T-cell (primary cell): ENCODE measurements around the gene CEP55. TPM values are rescaled to one million over a fixed set of nuclear protein-coding genes. Genes with fewer than 3 reads are reported as not detected.

Experiments
- ATAC-seq, 4 experiments: fragments of 200-7000 bp in 3 of 4; fragments of 150-1000 bp in 1 of 4; cut with Tn5 transposase; replicated peaks in 1 of 4; 1 replicate in 3 of 4; 2 replicates in 1 of 4; pipeline ENCODE4 v1.10.0; 2021; ENCODE audit warnings: moderate library complexity in 3 of 4, mild to moderate bottlenecking in 2 of 4, moderate number of reproducible peaks in 1 of 4
- CTCF ChIA-PET, 2 donors: fragments of 300-600 bp; sonication (Branson Sonifier 250); formaldehyde crosslinking; loops; one replicate each; lab custom pipeline; 2022; ENCODE audit warnings: antibody characterized with exemption in 2 of 2; lab: Charles Lee
- POLR2A ChIA-PET, 2 donors: fragments of 300-600 bp; sonication (Branson Sonifier 250); formaldehyde crosslinking; loops; one replicate each; lab custom pipeline; 2022; ENCODE audit warnings: antibody characterized with exemption in 2 of 2; lab: Charles Lee
- DNase-seq, 35 experiments: peaks; one replicate each; pipeline versions ENCODE4 v3.0.0 to v3.0.0-alpha.2; 2013 to 2023
- H3K27ac ChIP-seq: one replicate; pipeline ENCODE4 v1.5.1; 2013; ENCODE audit warnings: low read length
- H3K27me3 ChIP-seq, 2 experiments: replicated peaks in 1 of 2; 1 replicate in 1 of 2; 2 replicates in 1 of 2; pipeline versions ENCODE4 v1.6.1 to v1.7.0; 2013; ENCODE audit warnings: low read length in 1 of 2, mixed read lengths in 1 of 2; ENCODE audit not compliant: control insufficient read depth in 2 of 2, insufficient read depth in 2 of 2; ENCODE audit errors: extremely low read depth in 1 of 2
- H3K36me3 ChIP-seq, 2 donors: 1 replicate in 1 of 2; 2 replicates in 1 of 2; pipeline versions ENCODE4 v1.6.1 to v1.7.0; 2013; ENCODE audit warnings: low read length in 1 of 2; ENCODE audit not compliant: control insufficient read depth in 2 of 2, insufficient read depth in 1 of 2; ENCODE audit errors: extremely low read depth in 1 of 2
- H3K4me1 ChIP-seq, 2 experiments: 1 replicate in 1 of 2; 2 replicates in 1 of 2; pipeline versions ENCODE4 v1.6.1 to v1.7.0; 2013; ENCODE audit warnings: low read length in 2 of 2, mixed read lengths in 1 of 2; ENCODE audit not compliant: insufficient read depth in 2 of 2, control insufficient read depth in 1 of 2; ENCODE audit errors: extremely low read depth in 1 of 2
- H3K4me3 ChIP-seq, 2 donors: 1 replicate in 1 of 2; 2 replicates in 1 of 2; pipeline versions ENCODE4 v1.5.1 to v1.7.0; 2013; ENCODE audit warnings: mild to moderate bottlenecking in 2 of 2, low read length in 1 of 2, moderate library complexity in 1 of 2; ENCODE audit not compliant: control insufficient read depth in 1 of 2; ENCODE audit errors: extremely low read depth in 1 of 2
- H3K9me3 ChIP-seq: 2 replicates; pipeline ENCODE4 v1.7.0; 2013
- H3K27ac Mint-ChIP-seq, 2 donors: one replicate each; pipeline ENCODE4 v1.8.0; 2020 to 2021; ENCODE audit warnings: mild to moderate bottlenecking in 2 of 2, mixed read lengths in 2 of 2
- H3K27me3 Mint-ChIP-seq, 2 donors: one replicate each; pipeline ENCODE4 v1.8.0; 2021 to 2022; ENCODE audit warnings: mixed read lengths in 2 of 2
- H3K36me3 Mint-ChIP-seq: one replicate; pipeline ENCODE4 v1.8.0; 2021; ENCODE audit warnings: mixed read lengths
- H3K4me1 Mint-ChIP-seq, 3 donors: one replicate each; pipeline ENCODE4 v1.8.0; 2020 to 2022; ENCODE audit warnings: mixed read lengths in 3 of 3, mild to moderate bottlenecking in 1 of 3
- H3K4me3 Mint-ChIP-seq, 3 donors: one replicate each; pipeline ENCODE4 v1.8.0; 2020 to 2022; ENCODE audit warnings: mild to moderate bottlenecking in 3 of 3, mixed read lengths in 3 of 3, moderate library complexity in 3 of 3
- H3K9me3 Mint-ChIP-seq, 3 donors: one replicate each; pipeline ENCODE4 v1.8.0; 2020 to 2022; ENCODE audit warnings: mixed read lengths in 3 of 3
- WGBS: methylation state at CpG from one replicate; pipeline ENCODE4 v1.1.5; 2013; ENCODE audit warnings: missing lambda C conversion rate; ENCODE audit not compliant: insufficient coverage; 5-methylcytosine and 5-hydroxymethylcytosine counted together
- total RNA-seq, 35 experiments: library from RNA in 6 of 35; stranded (reverse) in 6 of 35; fragments of 120-200 nt in 1 of 35; gene quantifications; one replicate each; pipeline versions ENCODE4 v1.2.1 to v1.2.4 and lab custom pipeline; 2013 to 2026

CEP55 gene
- total RNA-seq, 5 donors from 2014 or later (not counting 1 experiment from before 2014, with no cell fraction given): 0.35 to 0.95 (median 0.49) TPM

- no peaks in the 10 kb centered on the region for H3K4me1 Mint-ChIP-seq
- no peaks in the 10 kb centered on the region for H3K9me3 ChIP-seq
- no peak overlapping the region for H3K27ac ChIP-seq
- POLR2A ChIA-PET: no interaction called here
- H3K36me3 Mint-ChIP-seq: no peaks in the 10 kb centered on the region
- H3K36me3 ChIP-seq: no peaks in the 10 kb centered on the region
- H3K4me3 Mint-ChIP-seq: no peak overlapping the region
- DNase-seq: no peak
- no peaks in the 10 kb centered on the region for H3K9me3 Mint-ChIP-seq
- CTCF ChIA-PET: no interaction called here
- WGBS: 87% methylated on average over 8 of the region's 9 CpGs
- peaks cover 19 to 20% of the 10 kb centered on the region in 2 donors for H3K27me3 Mint-ChIP-seq
- H3K4me3 ChIP-seq: no peak overlapping the region
- H3K27ac Mint-ChIP-seq: no peak overlapping the region
- H3K27me3 ChIP-seq: peaks cover 0 to 17% of the 10 kb centered on the region in 2 experiments
- H3K4me1 ChIP-seq: no peaks in the 10 kb centered on the region
- ATAC-seq: no peak
Observed at GRCh38 chr10:93559490-93559889, 63.1 kb downstream of the CEP55 start.

DNA sequence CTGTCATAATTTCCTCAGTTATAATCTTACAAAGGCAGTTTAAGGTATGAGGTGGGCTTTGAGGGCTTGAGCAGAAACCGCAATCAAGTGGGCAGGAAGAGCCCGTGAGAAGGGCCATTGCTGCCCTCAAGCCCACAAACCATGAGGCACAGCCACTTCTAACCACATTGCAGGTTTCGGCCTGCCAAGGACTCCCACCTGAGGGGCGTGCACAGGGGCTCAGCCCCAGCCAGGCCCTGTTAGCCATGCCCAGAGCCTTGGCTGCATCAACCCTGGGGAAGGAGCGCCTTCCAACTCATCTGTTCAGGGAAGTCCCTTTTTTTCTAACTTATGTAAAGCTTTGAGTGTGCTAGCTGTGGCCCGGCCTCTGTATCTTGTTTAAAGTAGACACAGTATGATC lies 64.1 kb downstream of the CEP55 start:
- no peaks in the 10 kb centered on the region for H3K4me1 ChIP-seq
- ATAC-seq: no peak
- no peak overlapping the region for H3K27ac ChIP-seq
- H3K4me3 Mint-ChIP-seq: no peak overlapping the region
- no peak overlapping the region for H3K4me3 ChIP-seq
- CTCF ChIA-PET: no interaction called here
- DNase-seq: no peak
- peaks cover 0 to 13% of the 10 kb centered on the region in 2 experiments for H3K27me3 ChIP-seq
- WGBS: 75% methylated on average over 2 of the region's 6 CpGs
- POLR2A ChIA-PET: no interaction called here
- H3K36me3 ChIP-seq: no peaks in the 10 kb centered on the region
- peaks cover 25 to 27% of the 10 kb centered on the region in 2 donors for H3K27me3 Mint-ChIP-seq
- no peaks in the 10 kb centered on the region for H3K36me3 Mint-ChIP-seq
- no peaks in the 10 kb centered on the region for H3K4me1 Mint-ChIP-seq
- H3K9me3 ChIP-seq: no peaks in the 10 kb centered on the region
- H3K9me3 Mint-ChIP-seq: no peaks in the 10 kb centered on the region
- H3K27ac Mint-ChIP-seq: no peak overlapping the region

- Mint-ChIP-seq H3K27me3 (peaks cover 42 to 51% of the 10 kb centered on the region in 2 donors), H3K36me3 (no peaks in the 10 kb centered on the region), H3K27ac (no peak overlapping the region), H3K9me3 (no peaks in the 10 kb centered on the region), H3K4me1 (peaks cover 2 to 4% (median 2%) of the 10 kb centered on the region in 3 donors), H3K4me3 (no peak overlapping the region)
- Histone ChIP-seq H3K27ac (no peak overlapping the region), H3K4me3 (no peak overlapping the region), H3K27me3 (peaks cover 4 to 49% of the 10 kb centered on the region in 2 experiments), H3K36me3 (no peaks in the 10 kb centered on the region), H3K4me1 (no peaks in the 10 kb centered on the region), H3K9me3 (no peaks in the 10 kb centered on the region)
- ChIA-PET POLR2A (no interaction called here), CTCF (no interaction called here)
- 29% methylated on average over 1 of the region's 3 CpGs for WGBS
- ATAC-seq (no peak), DNase-seq (no peak)
Observed at GRCh38 chr10:93565446-93565845, 69.0 kb downstream of the CEP55 start.

DNA sequence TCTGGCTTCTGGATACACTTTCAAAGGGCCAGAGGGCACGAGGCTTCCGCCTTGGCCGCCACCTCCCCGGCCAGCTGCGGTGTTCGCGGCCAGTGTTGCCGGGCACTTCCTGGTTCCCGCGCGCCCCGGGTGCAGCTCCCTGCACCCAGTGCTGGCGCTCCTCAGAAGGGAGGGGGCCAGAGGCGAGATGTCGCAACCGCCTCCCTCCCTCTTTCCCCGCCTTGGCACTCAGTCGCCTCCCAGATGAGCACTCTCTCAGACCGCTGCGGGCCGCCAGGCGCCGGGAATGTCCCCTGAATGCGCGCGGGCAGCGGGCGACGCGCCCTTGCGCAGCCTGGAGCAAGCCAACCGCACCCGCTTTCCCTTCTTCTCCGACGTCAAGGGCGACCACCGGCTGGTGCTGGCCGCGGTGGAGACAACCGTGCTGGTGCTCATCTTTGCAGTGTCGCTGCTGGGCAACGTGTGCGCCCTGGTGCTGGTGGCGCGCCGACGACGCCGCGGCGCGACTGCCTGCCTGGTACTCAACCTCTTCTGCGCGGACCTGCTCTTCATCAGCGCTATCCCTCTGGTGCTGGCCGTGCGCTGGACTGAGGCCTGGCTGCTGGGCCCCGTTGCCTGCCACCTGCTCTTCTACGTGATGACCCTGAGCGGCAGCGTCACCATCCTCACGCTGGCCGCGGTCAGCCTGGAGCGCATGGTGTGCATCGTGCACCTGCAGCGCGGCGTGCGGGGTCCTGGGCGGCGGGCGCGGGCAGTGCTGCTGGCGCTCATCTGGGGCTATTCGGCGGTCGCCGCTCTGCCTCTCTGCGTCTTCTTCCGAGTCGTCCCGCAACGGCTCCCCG lies 70.2 kb downstream of the CEP55 start, which contains the start of gene FFAR4:
FFAR4 (plus strand) TSS at position 231 of the 842 bp plus-strand sequence; CDS start at position 287, 56 bp downstream.
- POLR2A ChIA-PET: no interaction called here
- Mint-ChIP-seq H3K4me1 (peaks cover 2 to 4% (median 2%) of the 10 kb centered on the region in 3 donors), H3K9me3 (no peaks in the 10 kb centered on the region), H3K4me3 (no peak within 1 kb of the TSS), H3K36me3 (no peaks in the 10 kb centered on the region), H3K27me3 (peaks cover 43 to 59% of the 10 kb centered on the region in 2 donors), H3K27ac (peak within 1 kb of the TSS in 1 of 2 donors; percentile 23)
- Histone ChIP-seq H3K9me3 (no peaks in the 10 kb centered on the region), H3K27me3 (peaks cover 6 to 46% of the 10 kb centered on the region in 2 experiments), H3K36me3 (no peaks in the 10 kb centered on the region), H3K27ac (no peak within 1 kb of the TSS), H3K4me3 (no peak within 1 kb of the TSS), H3K4me1 (no peaks in the 10 kb centered on the region)
- ATAC-seq (no peak), DNase-seq (no peak)
- CTCF ChIA-PET: no interaction called here
- 6% methylated on average over 84 of the region's 85 CpGs for WGBS

DNA sequence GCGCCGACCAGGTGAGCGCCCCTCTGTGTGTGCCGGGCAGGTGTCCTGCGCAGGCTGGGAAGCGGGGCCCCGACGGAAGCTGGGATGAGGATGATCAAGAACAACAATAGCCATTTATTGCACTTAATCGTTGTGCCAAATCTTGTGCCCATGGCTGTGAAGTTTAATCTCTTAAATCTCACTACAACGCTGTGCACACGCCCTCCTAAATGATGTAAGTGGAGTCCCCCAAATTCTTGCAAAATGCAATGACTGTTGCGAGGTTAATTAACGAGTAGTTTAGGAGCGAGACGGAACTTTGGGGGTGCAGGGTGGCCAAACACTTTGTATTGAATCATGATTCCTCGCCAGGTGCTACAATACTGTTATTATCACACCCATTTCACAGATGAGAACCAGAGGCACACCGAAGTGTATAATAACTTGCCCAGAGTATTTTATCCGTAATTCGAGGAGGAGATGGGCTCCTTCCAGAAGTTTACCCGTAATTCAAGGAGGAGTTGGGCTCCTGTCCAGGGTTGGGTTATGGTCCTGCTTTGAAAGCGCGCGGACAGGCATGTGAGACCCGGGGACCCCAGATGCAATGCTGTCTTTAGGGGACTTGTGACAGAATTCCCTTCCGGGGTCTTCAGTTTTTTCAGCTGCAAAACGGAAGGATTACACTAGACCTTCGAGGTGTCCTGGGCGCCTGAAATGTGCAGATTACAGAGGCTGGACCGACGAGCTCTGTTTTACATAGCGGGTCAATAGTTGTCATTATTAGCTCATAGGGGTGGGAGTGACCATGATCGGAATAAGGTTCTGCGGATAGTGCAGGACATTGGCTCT lies 71.1 kb downstream of the CEP55 start:
- ATAC-seq (no peak), DNase-seq (no peak)
- H3K27me3 Mint-ChIP-seq: peaks cover 47 to 62% of the 10 kb centered on the region in 2 donors
- no peaks in the 10 kb centered on the region for H3K36me3 Mint-ChIP-seq
- 27% methylated on average over 23 of the region's 33 CpGs for WGBS
- Histone ChIP-seq H3K27ac (no peak overlapping the region), H3K27me3 (peaks cover 6 to 54% of the 10 kb centered on the region in 2 experiments), H3K4me3 (no peak overlapping the region), H3K9me3 (no peaks in the 10 kb centered on the region), H3K36me3 (no peaks in the 10 kb centered on the region), H3K4me1 (no peaks in the 10 kb centered on the region)
- CTCF ChIA-PET: no interaction called here
- no peak overlapping the region for H3K27ac Mint-ChIP-seq
- POLR2A ChIA-PET: no interaction called here
- H3K4me3 Mint-ChIP-seq: no peak overlapping the region
- no peaks in the 10 kb centered on the region for H3K9me3 Mint-ChIP-seq
- peaks cover 2 to 4% (median 2%) of the 10 kb centered on the region in 3 donors for H3K4me1 Mint-ChIP-seq

DNA sequence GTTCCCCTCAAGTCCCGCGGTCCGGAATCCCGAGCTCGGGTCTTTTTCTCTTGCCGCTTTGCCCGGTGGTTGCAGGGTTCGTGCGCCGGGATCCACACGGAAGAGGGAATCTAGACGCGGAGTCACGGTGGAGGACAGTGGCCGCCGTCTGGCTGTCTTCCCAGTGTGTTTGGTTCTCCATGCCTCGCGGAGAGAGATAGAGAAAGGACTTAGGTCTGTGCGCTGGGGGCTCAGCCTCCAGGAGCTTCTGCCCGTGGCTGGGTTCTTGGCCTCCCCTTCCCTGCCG lies 71.6 kb downstream of the CEP55 start:
- Histone ChIP-seq H3K4me3 (no peak overlapping the region), H3K4me1 (no peaks in the 10 kb centered on the region), H3K27ac (no peak overlapping the region), H3K27me3 (peaks cover 6 to 60% of the 10 kb centered on the region in 2 experiments), H3K36me3 (no peaks in the 10 kb centered on the region), H3K9me3 (no peaks in the 10 kb centered on the region)
- Mint-ChIP-seq H3K27me3 (peaks cover 52 to 67% of the 10 kb centered on the region in 2 donors), H3K4me3 (no peak overlapping the region), H3K4me1 (peaks cover 2 to 5% (median 3%) of the 10 kb centered on the region in 3 donors), H3K9me3 (no peaks in the 10 kb centered on the region), H3K36me3 (no peaks in the 10 kb centered on the region), H3K27ac (no peak overlapping the region)
- 27% methylated on average over 16 of the region's 21 CpGs for WGBS
- CTCF ChIA-PET: no interaction called here
- POLR2A ChIA-PET: no interaction called here
- no peak for DNase-seq
- ATAC-seq: no peak
